Esophagus squamous epithelium (tissue), 4 donors: ENCODE results near the gene NIM1K.

Experiments used
- CTCF ChIP-seq, 6 experiments: fragments of 450-650 bp in 4 of 6; fragments of 200-600 bp in 2 of 6; sonication (generic) in 2 of 6; IDR thresholded peaks; one replicate each; pipeline ENCODE4 v1.5.1; 2016 to 2019; ENCODE audit warnings: antibody characterized with exemption in 6 of 6, mild to moderate bottlenecking in 4 of 6, moderate library complexity in 4 of 6
- POLR2A ChIP-seq, 4 donors: fragments of 450-650 bp; IDR thresholded peaks; one replicate each; pipeline ENCODE4 v1.6.1; 2017; ENCODE audit warnings: antibody characterized with exemption in 4 of 4, mild to moderate bottlenecking in 4 of 4, moderate library complexity in 3 of 4

- TF ChIP-seq CTCF (IDR thresholded peaks at IDR 0.05) (no peak), POLR2A (IDR thresholded peaks at IDR 0.05) (no peak)
Measured at GRCh38 chr5:43146958-43147357, 45.1 kb upstream of the NIM1K start.
